HCT116 (cell line): ENCODE measurements around the gene CLIP2. TPM values are rescaled to one million over a fixed set of nuclear protein-coding genes. Genes with fewer than 3 reads are reported as not detected.

ENCODE experiments used
- ATAC-seq: fragments of 200-7000 bp; cut with Tn5 transposase; 2 replicates; pipeline ENCODE4 v1.9.1; 2020; ENCODE audit warnings: mild to moderate bottlenecking, moderate library complexity
- BruUV-seq: library from RNA; stranded (reverse); fragments of 400-500 nt; replicated peaks from 2 replicates; lab custom pipeline; 2021; lab: Mats Ljungman, UMichigan
- CTCF ChIA-PET: fragments of 300-600 bp; sonication (Branson Sonifier 250); formaldehyde crosslinking; loops from one replicate; lab custom pipeline; 2021; ENCODE audit warnings: antibody characterized with exemption; lab: Charles Lee
- POLR2A ChIA-PET: fragments of 300-600, 350-600 bp; sonication (Branson Sonifier 250); formaldehyde crosslinking; loops from one replicate; lab custom pipeline; 2021; ENCODE audit warnings: antibody characterized with exemption; lab: Charles Lee
- RAD21 ChIA-PET, 2 experiments: fragments of 300-600 bp; sonication (Branson Sonifier 250); formaldehyde crosslinking; loops; one replicate each; lab custom pipeline; 2023; ENCODE audit warnings: low total read pairs in 2 of 2; ENCODE audit not compliant: uncharacterized antibody in 2 of 2, unreplicated experiment in 2 of 2, low non-redundant PET in 1 of 2; lab: Charles Lee
- DNase-seq: peaks from one replicate; pipeline ENCODE4 v3.0.0-alpha.2; 2010; ENCODE audit warnings: low read depth, low spot score
- H2AFZ ChIP-seq: fragments of 200-600 bp; shearing (Covaris generic), sonication (generic); 2 replicates; pipeline ENCODE4 v1.6.1; 2017; ENCODE audit warnings: low read depth, mixed run types, mixed read lengths, antibody characterized with exemption, low read length; ENCODE audit not compliant: poor library complexity, severe bottlenecking
- H3K27ac ChIP-seq: 2 replicates; pipeline ENCODE4 v1.5.1; 2012; ENCODE audit warnings: low read depth, low read length
- H3K27me3 ChIP-seq: fragments of 200-600 bp; sonication (generic); 2 replicates; pipeline ENCODE4 v1.6.1; 2016; ENCODE audit warnings: mixed run types, low read length, mixed read lengths; ENCODE audit not compliant: insufficient read depth
- H3K36me3 ChIP-seq, 2 experiments: fragments of 200-500 bp in 1 of 2; fragments of 200-600 bp in 1 of 2; sonication (Bioruptor generic) in 1 of 2; sonication (generic) in 1 of 2; 2 replicates each; pipeline versions ENCODE4 v1.5.1 to v1.6.1; 2014 to 2016; ENCODE audit warnings: low read length in 2 of 2, inconsistent platforms in 1 of 2, mixed read lengths in 1 of 2, mixed run types in 1 of 2; ENCODE audit not compliant: insufficient read depth in 2 of 2, control insufficient read depth in 1 of 2
- H3K4me1 ChIP-seq, 2 experiments: fragments of 200-600 bp in 1 of 2; sonication (generic) in 1 of 2; 2 replicates each; pipeline versions ENCODE4 v1.5.1 to v1.6.1; 2012 to 2017; ENCODE audit warnings: low read length in 2 of 2, inconsistent platforms in 1 of 2, mild to moderate bottlenecking in 1 of 2, mixed read lengths in 1 of 2, mixed run types in 1 of 2, moderate library complexity in 1 of 2; ENCODE audit not compliant: insufficient read depth in 2 of 2, control insufficient read depth in 1 of 2
- H3K4me2 ChIP-seq: fragments of 200-600 bp; sonication (generic); 2 replicates; pipeline ENCODE4 v1.6.1; 2017; ENCODE audit warnings: mixed run types, low read length, mixed read lengths
- H3K4me3 ChIP-seq, 2 experiments: fragments of 200-600 bp in 1 of 2; sonication (generic) in 1 of 2; replicated peaks in 1 of 2; 2 replicates each; pipeline ENCODE4 v1.5.1; 2011 to 2016; ENCODE audit warnings: low read length in 2 of 2, control low read depth in 1 of 2, low read depth in 1 of 2, mild to moderate bottlenecking in 1 of 2, mixed read lengths in 1 of 2, mixed run types in 1 of 2
- H3K79me2 ChIP-seq: fragments of 200-600 bp; sonication (generic); 2 replicates; pipeline ENCODE4 v1.6.1; 2017; ENCODE audit warnings: mild to moderate bottlenecking, mixed run types, low read length, moderate library complexity, mixed read lengths; ENCODE audit not compliant: insufficient read depth
- H3K9ac ChIP-seq: fragments of 200-600 bp; sonication (generic); 2 replicates; pipeline ENCODE4 v1.6.1; 2016; ENCODE audit warnings: low read length, mixed read lengths
- H3K9me2 ChIP-seq: fragments of 200-600 bp; sonication (generic), shearing (Covaris generic); 2 replicates; pipeline ENCODE4 v1.6.1; 2017; ENCODE audit warnings: mixed run types, mild to moderate bottlenecking, moderate library complexity; ENCODE audit not compliant: insufficient read depth
- H3K9me3 ChIP-seq, 2 experiments: fragments of 200-500 bp in 1 of 2; fragments of 200-600 bp in 1 of 2; sonication (Bioruptor generic) in 1 of 2; sonication (generic) in 1 of 2; 2 replicates each; pipeline ENCODE4 v1.6.1; 2014 to 2017; ENCODE audit warnings: low read length in 2 of 2, mixed read lengths in 2 of 2, inconsistent platforms in 1 of 2, low read depth in 1 of 2, mild to moderate bottlenecking in 1 of 2, mixed run types in 1 of 2, moderate library complexity in 1 of 2; ENCODE audit not compliant: control insufficient read depth in 1 of 2, insufficient read depth in 1 of 2
- H4K20me1 ChIP-seq: fragments of 200-600 bp; sonication (generic), shearing (Covaris generic); 2 replicates; pipeline ENCODE4 v1.6.1; 2017; ENCODE audit warnings: mixed run types, mild to moderate bottlenecking, moderate library complexity; ENCODE audit not compliant: insufficient read depth
- ATF3 ChIP-seq: IDR thresholded peaks from 2 replicates; pipeline ENCODE4 v1.6.1; 2012
- CBX3 ChIP-seq: IDR thresholded peaks from 2 replicates; pipeline ENCODE4 v1.6.1; 2012; ENCODE audit warnings: low read depth
- CEBPB ChIP-seq: IDR thresholded peaks from 2 replicates; pipeline ENCODE4 v1.6.1; 2012; ENCODE audit warnings: low read depth
- CTCF ChIP-seq, 3 experiments: fragments of 200-600 bp in 1 of 3; sonication (generic) in 1 of 3; IDR thresholded peaks in 2 of 3; conservative IDR thresholded peaks in 1 of 3; 2 replicates each; pipeline ENCODE4 v1.5.1; 2012 to 2017; ENCODE audit warnings: low read depth in 2 of 3, low read length in 2 of 3, antibody characterized with exemption in 1 of 3, borderline replicate concordance in 1 of 3, control low read depth in 1 of 3, mild to moderate bottlenecking in 1 of 3, mixed read lengths in 1 of 3, mixed run types in 1 of 3, moderate library complexity in 1 of 3; ENCODE audit not compliant: insufficient read depth in 1 of 3
- EZH2 ChIP-seq: fragments of 200-600 bp; sonication (generic); IDR thresholded peaks from 2 replicates; pipeline ENCODE4 v1.6.1; 2017; ENCODE audit warnings: antibody characterized with exemption, mixed run types
- EZH2phosphoT487 ChIP-seq: fragments of 200-600 bp; IDR thresholded peaks from 2 replicates; pipeline ENCODE4 v1.6.1; 2018; ENCODE audit warnings: antibody characterized with exemption, borderline replicate concordance
- FOSL1 ChIP-seq: IDR thresholded peaks from 2 replicates; pipeline ENCODE4 v1.6.1; 2012; ENCODE audit warnings: low read depth
- MAX ChIP-seq: IDR thresholded peaks from 2 replicates; pipeline ENCODE4 v1.6.1; 2012
- POLR2A ChIP-seq: IDR thresholded peaks from 2 replicates; pipeline ENCODE4 v1.7.0; 2011; ENCODE audit warnings: borderline replicate concordance; ENCODE audit not compliant: insufficient read depth, insufficient read length; ENCODE audit errors: extremely low read depth
- POLR2AphosphoS5 ChIP-seq: IDR thresholded peaks from 2 replicates; pipeline ENCODE4 v1.6.1; 2011; ENCODE audit warnings: mild to moderate bottlenecking, low read depth, low read length, moderate library complexity
- RAD21 ChIP-seq: IDR thresholded peaks from 2 replicates; pipeline ENCODE4 v1.6.1; 2012; ENCODE audit warnings: low read depth, mild to moderate bottlenecking
- REST ChIP-seq: IDR thresholded peaks from 2 replicates; pipeline ENCODE4 v1.6.1; 2012; ENCODE audit warnings: low read depth
- SP1 ChIP-seq: IDR thresholded peaks from 2 replicates; pipeline ENCODE4 v1.6.1; 2012; ENCODE audit warnings: low read depth
- SRF ChIP-seq: IDR thresholded peaks from 2 replicates; pipeline ENCODE4 v1.6.1; 2012; ENCODE audit warnings: low read depth
- TCF7L2 ChIP-seq: IDR thresholded peaks from 2 replicates; pipeline ENCODE4 v1.7.0; 2011; ENCODE audit warnings: borderline replicate concordance, inconsistent platforms; ENCODE audit not compliant: insufficient read depth, insufficient read length; ENCODE audit errors: extremely low read depth
- YY1 ChIP-seq: IDR thresholded peaks from 2 replicates; pipeline ENCODE4 v1.6.1; 2011; ENCODE audit warnings: low read length, low read depth, moderate library complexity, mild to moderate bottlenecking; ENCODE audit not compliant: insufficient replicate concordance; ENCODE audit errors: extremely low read depth
- ZBTB33 ChIP-seq: IDR thresholded peaks from 2 replicates; pipeline ENCODE4 v1.6.1; 2011; ENCODE audit warnings: mild to moderate bottlenecking, low read length, moderate library complexity; ENCODE audit not compliant: insufficient replicate concordance; ENCODE audit errors: extremely low read depth
- ZFX ChIP-seq: fragments of 450-650 bp; IDR thresholded peaks from 2 replicates; pipeline ENCODE4 v1.6.1; 2017
- ZNF274 ChIP-seq: fragments of 200-500 bp; sonication (Bioruptor generic); IDR thresholded peaks from 2 replicates; pipeline ENCODE4 v1.6.1; 2014; ENCODE audit warnings: mild to moderate bottlenecking, low read depth, low read length, inconsistent platforms
- intact Hi-C: fragments of 100-400 bp; cut with micrococcal nuclease; formaldehyde crosslinking; loops from 2 replicates; pipeline ENCODE4 v1.10.0; 2022
- total RNA-seq: library from RNA; stranded (reverse); gene quantifications from one replicate; pipeline ENCODE4 v1.2.1, GENCODE V29; 2021; ENCODE audit not compliant: unreplicated experiment

The CLIP2 gene
- total RNA-seq, 1 experiment from 2014 or later, result 40.1 TPM

GRCh38 chr7:74362266-74362665 is 73.1 kb downstream of the CLIP2 start:
- no peak for DNase-seq
- TF ChIP-seq RAD21 (no peak), YY1 (no peak), ATF3 (no peak), FOSL1 (no peak), CEBPB (no peak), ZFX (no peak), CBX3 (no peak), MAX (no peak), SP1 (no peak), ZNF274 (no peak), ZBTB33 (no peak), CTCF (IDR thresholded peaks at IDR 0.05 in 2 of 3, conservative IDR thresholded peaks at IDR 0.05 in 1 of 3; ENCODE audit: borderline replicate concordance in 1 of 3, insufficient read depth in 1 of 3, low read depth in 2 of 3, low read length in 2 of 3) (no peak), POLR2A (no peak), REST (no peak), EZH2phosphoT487 (no peak), POLR2AphosphoS5 (no peak), SRF (no peak), EZH2 (no peak), TCF7L2 (no peak)
- no peak overlapping the region for H2AFZ ChIP-seq
- H3K4me3 ChIP-seq, result no peak overlapping the region
- peaks cover 0 to 10% of the 10 kb centered on the region in 2 experiments; a peak in 1 of 4 replicates for H3K4me1 ChIP-seq
- H3K79me2 ChIP-seq, result no peaks in the 10 kb centered on the region
- H3K27ac ChIP-seq, result no peak overlapping the region
- intact Hi-C loops, result no loop called here
- no peak overlapping the region for H3K4me2 ChIP-seq
- BruUV-seq, result no TSS peak
- H4K20me1 ChIP-seq, result no peaks in the 10 kb centered on the region
- ATAC-seq, result no peak
- H3K9me3 ChIP-seq, result no peaks in the 10 kb centered on the region
- no peaks in the 10 kb centered on the region for H3K27me3 ChIP-seq
- ChIA-PET RAD21 (no interaction called here), CTCF (no interaction called here), POLR2A (no interaction called here)
- H3K9ac ChIP-seq, result no peak overlapping the region
- no peaks in the 10 kb centered on the region for H3K9me2 ChIP-seq
- H3K36me3 ChIP-seq, result peaks cover 5 to 12% of the 10 kb centered on the region in 2 experiments; a peak in 3 of 4 replicates
